HEK293 (cell line): ENCODE measurements around the gene APBA1.

Experiments
- GFI1B ChIP-seq: fragments of 450-650 bp; formaldehyde crosslinking; IDR thresholded peaks from 2 replicates; pipeline ENCODE4 v1.5.1; 2016; ENCODE audit warnings: missing biosample characterization, missing genetic modification characterization
- SALL2 ChIP-seq: fragments of 450-650 bp; formaldehyde crosslinking; IDR thresholded peaks from 2 replicates; pipeline ENCODE4 v1.5.0; 2017; ENCODE audit warnings: missing biosample characterization, mild to moderate bottlenecking, missing genetic modification characterization, borderline replicate concordance
- ZBTB26 ChIP-seq: fragments of 450-650 bp; formaldehyde crosslinking; optimal IDR thresholded peaks from 2 replicates; pipeline ENCODE3; 2016; ENCODE audit warnings: missing biosample characterization, mild to moderate bottlenecking, missing genetic modification characterization
- ZNF274 ChIP-seq, 2 experiments: fragments of 200-500 bp in 1 of 2; fragments of 450-650 bp in 1 of 2; sonication (Bioruptor generic) in 1 of 2; formaldehyde crosslinking in 1 of 2; IDR thresholded peaks; 2 replicates each; pipeline versions ENCODE4 v1.5.1 to v1.6.1; 2014 to 2016; ENCODE audit warnings: borderline replicate concordance in 1 of 2, inconsistent platforms in 1 of 2, low read length in 1 of 2, missing biosample characterization in 1 of 2, missing genetic modification characterization in 1 of 2
- ZNF335 ChIP-seq: fragments of 450-650 bp; formaldehyde crosslinking; conservative IDR thresholded peaks from 2 replicates; pipeline ENCODE4 v1.5.1; 2016; ENCODE audit warnings: missing biosample characterization, missing genetic modification characterization
- ZNF350 ChIP-seq: fragments of 450-650 bp; formaldehyde crosslinking; IDR thresholded peaks from 2 replicates; pipeline ENCODE4 v1.5.0; 2017; ENCODE audit warnings: missing biosample characterization, mild to moderate bottlenecking, missing genetic modification characterization
- ZNF501 ChIP-seq: fragments of 450-650 bp; formaldehyde crosslinking; IDR thresholded peaks from 2 replicates; pipeline ENCODE4 v1.5.1; 2016; ENCODE audit warnings: missing biosample characterization, missing genetic modification characterization
- ZNF596 ChIP-seq: fragments of 450-650 bp; IDR thresholded peaks from 2 replicates; pipeline ENCODE4 v1.5.0; 2018; ENCODE audit warnings: missing biosample characterization, mild to moderate bottlenecking, missing genetic modification characterization, moderate library complexity
- ZNF747 ChIP-seq: fragments of 450-650 bp; formaldehyde crosslinking; IDR thresholded peaks from 2 replicates; pipeline ENCODE4 v1.5.1; 2016; ENCODE audit warnings: missing biosample characterization, missing genetic modification characterization

- TF ChIP-seq ZNF501 (tag by site-specific recombination) (no peak), ZNF335 (tag by site-specific recombination) (peak; percentile 95), ZNF747 (tag by site-specific recombination) (no peak), ZNF596 (tag by site-specific recombination) (no peak), GFI1B (tag by site-specific recombination) (no peak), ZNF274 (IDR thresholded peaks at IDR 0.05; ENCODE audit: low read length) (no peak), ZNF274 (tag by site-specific recombination; IDR thresholded peaks at IDR 0.05; ENCODE audit: borderline replicate concordance) (no peak), ZBTB26 (peak; percentile 48), ZNF350 (tag by site-specific recombination) (no peak), SALL2 (tag by site-specific recombination) (no peak)
Observed at GRCh38 chr9:69671879-69672595, at the start of gene APBA1.
